ENCODE measurements around the gene MORF4L2.
A peak's percentile ranks its signal among the peaks of the same experiment; 100 is the strongest.
"Not testable (repeated sequence)": the region's sequence is repeated elsewhere in the genome, so short reads cannot be mapped to it uniquely, and the experiment has no call there.

Gene MORF4L2

DNA sequence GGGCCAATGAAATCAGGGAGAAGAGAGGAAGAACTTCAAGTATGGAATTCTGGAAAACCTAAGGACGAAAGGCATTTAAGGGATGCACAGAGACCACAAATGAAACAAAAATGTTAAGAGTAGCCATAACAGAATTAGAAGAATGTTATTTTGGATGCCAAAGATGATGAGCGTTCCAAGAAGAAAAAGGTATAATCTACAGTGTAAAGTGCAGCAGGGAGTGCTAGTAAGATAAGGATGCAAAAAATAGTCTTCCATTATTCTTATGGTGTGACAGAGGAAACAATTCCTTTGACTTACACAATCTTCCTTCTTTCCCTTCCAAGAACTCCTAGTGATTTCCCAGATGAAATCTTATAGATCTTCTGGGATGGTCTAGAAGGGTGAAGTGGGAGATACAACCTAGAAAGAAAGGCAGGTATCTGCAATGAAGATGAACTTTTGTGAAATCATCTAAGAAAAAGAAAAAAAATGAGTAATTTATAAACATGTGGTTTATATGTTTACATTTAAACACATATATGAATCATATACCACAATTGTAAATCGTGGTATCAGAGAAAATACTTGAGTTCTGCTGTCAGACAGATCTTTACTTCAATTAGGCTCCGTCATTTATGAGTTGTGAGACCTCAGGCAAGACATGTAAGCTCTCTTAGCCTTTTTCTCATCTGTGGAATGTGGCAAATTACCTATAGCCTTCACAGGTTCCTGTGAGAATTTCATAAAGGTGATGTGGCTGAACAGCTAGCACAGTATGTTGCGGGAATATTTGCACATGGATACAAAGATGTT, 8.1 kb downstream of the MORF4L2 start:
- peak in 1 of 2 experiments; percentile 38 for DNase-seq (ENCODE audit: low read depth in 2 of 2)

- no peak for DNase-seq (ENCODE audit: low read depth in 2 of 2)
Measured at GRCh38 chrX:103674531-103675454, 11.7 kb downstream of the MORF4L2 start.

DNA sequence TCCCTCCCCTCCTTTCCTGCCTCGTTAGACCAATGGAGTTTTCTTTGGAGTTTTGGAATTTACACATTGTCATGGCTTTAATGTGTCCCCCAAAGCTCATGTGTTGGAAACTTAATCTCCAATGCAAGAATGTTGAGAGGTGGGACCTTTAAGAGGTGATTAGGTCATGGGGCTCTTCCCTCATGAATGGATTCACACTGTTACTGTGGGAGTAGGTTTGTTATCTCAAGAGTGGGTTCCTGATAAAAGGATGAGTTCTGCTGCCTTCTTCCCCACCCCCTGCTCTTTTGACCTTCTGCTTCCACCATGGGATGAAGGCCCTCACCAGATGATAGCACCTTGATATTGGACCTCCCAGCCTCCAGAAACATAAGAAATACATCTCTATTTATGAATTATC, 16.8 kb downstream of the MORF4L2 start:
- no peak for DNase-seq (ENCODE audit: low read depth in 2 of 2)

DNA sequence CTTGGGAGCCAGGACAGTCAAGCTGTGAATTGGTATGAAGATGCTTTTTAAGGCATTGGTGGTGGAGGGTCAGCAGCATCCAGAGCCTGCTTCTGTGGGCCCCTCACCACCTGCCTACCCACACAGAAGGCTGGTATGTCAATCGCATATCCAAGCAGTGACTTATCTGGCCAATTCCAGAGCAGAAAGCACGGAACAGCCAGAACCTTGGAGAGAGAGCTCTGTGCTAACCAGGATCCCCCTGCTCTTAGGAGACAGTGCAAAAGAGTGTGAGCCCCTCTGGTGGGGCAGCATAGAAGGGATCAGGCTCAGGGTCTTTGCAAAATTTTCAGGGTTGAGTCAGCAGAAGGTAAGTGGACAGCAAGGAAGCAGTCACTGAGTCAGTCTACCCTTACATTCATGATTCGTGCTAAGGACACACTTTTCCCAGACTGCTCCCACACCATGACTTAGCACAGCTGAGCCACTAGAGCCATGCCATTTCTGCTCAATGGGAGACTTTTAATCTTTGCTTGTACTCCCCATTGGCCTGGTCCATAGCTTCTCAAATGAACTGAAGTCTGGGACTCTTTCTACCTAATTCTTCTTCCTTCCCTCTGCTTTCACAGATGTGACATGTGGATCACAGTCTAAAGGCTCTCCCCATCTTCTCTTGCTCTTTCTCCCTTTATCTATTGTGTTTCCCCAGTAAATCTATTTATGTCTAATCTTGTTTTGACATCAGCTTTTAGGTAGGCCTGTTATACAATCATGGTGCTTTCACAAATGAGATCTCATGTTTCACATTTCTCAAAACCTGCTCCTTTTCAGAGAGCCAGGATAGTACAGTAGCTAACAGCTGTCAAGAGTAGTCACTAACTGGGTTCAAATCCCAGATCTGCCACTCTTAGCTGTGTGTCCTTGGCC, 20.0 kb downstream of the MORF4L2 start:
- no peak for DNase-seq (ENCODE audit: low read depth in 2 of 2)

DNA sequence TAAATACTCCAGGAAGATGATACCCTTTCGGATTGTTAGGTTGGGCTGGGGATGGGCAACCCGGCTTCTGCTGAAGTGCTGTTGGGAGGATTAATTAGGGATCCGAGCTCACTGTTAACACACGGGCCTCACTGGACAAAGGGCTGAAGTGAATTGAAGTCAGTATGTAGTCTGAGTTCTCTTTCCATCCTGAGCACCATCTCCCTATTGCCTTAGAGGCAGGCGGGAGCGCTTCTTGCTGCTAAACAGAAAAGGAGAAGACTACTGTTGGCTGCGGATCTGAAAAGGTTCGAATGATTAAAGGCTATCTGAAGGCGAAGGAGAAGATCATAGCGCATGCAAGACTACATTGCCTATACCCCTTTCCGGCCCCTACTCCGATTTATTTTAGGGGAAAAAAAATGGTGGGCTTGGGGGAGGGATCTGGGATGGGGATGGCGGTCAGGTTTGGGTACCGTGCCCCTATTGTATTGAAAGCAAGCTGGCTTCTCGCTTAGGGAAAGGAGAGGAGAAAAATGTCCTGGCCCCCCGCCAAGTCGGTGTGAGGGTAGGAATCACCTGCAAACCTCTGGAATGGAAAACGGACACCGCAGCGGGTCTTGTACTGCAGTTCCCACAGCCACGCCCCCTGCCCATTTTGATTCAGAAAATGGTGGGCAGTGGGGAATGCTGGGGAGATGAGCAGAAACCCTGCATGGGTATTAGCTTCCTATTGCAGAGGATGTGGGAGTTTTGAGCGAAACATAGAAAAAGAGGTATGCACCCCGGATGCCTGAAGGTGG, 22.3 kb downstream of the MORF4L2 start:
- DNase-seq (ENCODE audit: low read depth in 2 of 2), result no peak

DNA sequence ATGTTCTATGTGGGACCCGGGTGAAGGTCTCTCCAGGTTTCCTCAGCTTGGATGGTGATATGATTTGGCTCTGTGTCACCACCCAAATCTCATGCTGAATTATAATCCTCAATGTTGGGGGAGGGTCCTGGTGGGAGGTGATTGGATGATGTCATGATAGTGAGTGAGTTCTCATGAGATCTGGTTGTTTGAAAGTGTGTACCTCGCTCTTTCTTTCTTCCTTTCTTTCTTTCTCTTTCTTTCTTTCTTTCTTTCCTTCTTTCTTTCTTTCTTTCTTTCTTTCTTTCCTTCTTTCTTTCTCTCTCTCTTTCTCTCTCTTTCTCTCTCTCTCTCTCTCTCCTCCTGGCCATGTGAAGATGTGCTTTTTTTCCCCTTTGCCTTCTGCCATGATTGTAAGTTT, 27.0 kb downstream of the MORF4L2 start:
- DNase-seq (ENCODE audit: low read depth in 2 of 2), result not testable (repeated sequence)

DNA sequence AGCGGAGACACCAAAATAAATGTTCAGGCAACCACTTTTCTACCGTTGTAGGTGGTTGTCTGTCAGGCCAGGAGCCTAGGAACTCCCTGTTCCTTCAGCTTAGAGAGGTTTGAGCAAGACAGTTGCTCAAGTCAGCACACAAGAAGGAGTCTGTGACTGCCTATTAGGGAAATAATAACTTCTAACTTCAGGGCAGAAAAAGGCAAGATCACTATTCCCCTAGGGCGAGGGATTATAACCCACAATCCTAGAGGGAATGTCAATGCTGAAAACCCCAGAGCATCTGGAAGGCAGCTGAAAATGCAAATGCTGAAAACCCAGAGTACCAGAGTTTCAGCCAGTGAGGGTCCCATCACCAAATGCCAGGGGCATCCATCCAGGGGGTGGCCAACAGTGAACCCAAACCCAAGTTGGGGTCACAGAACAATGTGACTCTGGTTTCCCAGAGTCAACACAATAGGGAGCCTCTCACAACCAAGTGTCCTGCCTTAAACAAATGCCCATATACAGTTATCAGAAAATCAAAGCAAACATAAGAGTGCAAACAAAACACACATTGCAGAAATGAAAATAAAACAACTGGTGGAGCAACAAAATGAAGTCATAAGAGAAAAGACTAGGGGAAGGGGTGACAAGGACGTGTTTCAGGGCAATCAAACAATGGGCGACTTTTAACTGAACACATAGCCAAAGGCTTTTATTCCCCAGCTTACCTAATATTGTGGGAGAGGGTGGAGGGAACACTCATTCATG, 27.6 kb downstream of the MORF4L2 start:
- DNase-seq (ENCODE audit: low read depth in 2 of 2), result no peak

GRCh38 chrX:103657066-103657465, 29.4 kb downstream of the MORF4L2 start:
- not testable (repeated sequence) for DNase-seq (ENCODE audit: low read depth in 2 of 2)

- DNase-seq (ENCODE audit: low read depth in 2 of 2), result no peak
Measured at GRCh38 chrX:103656617-103657016, 29.9 kb downstream of the MORF4L2 start.

DNA sequence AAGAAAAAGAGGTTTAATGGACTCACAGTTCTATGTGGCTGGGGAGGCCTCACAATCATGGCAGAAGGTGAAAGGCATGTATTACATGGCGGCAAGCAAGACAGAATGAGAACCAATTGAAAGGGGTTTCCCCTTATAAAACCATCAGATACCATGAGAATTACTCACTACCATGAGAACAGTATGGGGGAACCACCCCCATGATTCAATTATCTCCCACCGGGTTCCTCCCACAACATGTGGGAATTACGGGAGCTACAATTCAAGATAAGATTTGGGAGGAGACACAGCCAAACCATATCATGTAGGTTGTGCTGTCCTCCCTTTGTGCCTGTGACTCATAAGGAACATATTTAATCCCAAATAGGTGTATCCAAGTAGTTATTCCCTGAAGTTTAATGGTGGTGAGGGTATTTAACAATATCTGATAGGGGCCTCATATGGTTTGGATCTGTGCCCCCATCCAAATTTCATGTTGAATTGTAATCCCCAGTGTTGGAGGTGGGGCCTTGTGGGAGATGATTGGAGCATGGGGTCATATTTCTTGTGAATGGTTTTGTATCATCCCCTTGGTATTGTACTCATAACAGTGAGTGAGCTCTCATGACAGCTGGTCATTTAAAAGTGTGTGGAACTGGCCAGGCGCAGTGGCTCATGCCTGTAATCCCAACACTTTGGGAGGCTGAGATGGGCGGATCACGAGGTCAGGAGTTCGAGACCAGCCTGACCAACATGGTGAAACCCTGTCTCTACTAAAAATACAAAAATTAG, 31.1 kb downstream of the MORF4L2 start:
- DNase-seq (ENCODE audit: low read depth in 2 of 2), result not testable (repeated sequence)

- DNase-seq (ENCODE audit: low read depth in 2 of 2), result no peak
Measured at GRCh38 chrX:103651151-103651773, 35.2 kb downstream of the MORF4L2 start.

DNA sequence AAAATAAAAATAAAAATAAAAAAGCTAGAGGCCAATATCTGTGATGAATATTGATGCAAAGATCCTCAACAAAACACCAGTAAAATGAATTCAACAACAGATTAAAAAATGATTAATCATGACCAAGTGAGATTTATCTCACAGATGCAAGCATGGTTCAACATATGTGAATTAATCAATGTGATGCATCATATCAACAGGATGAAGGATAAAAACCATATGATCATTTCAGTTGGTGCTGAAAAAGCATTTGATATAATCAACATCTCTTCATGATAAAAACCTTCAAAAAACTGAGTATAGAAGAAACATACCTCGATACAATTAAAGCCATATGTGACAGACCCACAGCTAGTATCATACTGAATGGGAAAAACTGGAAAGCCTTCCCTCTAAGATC, 38.9 kb downstream of the MORF4L2 start:
- DNase-seq (ENCODE audit: low read depth in 2 of 2), result no peak

- DNase-seq (ENCODE audit: low read depth in 2 of 2), result no peak
Measured at GRCh38 chrX:103644125-103644524, 42.4 kb downstream of the MORF4L2 start.

- DNase-seq (ENCODE audit: low read depth in 2 of 2), result no peak
Measured at GRCh38 chrX:103640401-103641155, 45.9 kb downstream of the MORF4L2 start.

DNA sequence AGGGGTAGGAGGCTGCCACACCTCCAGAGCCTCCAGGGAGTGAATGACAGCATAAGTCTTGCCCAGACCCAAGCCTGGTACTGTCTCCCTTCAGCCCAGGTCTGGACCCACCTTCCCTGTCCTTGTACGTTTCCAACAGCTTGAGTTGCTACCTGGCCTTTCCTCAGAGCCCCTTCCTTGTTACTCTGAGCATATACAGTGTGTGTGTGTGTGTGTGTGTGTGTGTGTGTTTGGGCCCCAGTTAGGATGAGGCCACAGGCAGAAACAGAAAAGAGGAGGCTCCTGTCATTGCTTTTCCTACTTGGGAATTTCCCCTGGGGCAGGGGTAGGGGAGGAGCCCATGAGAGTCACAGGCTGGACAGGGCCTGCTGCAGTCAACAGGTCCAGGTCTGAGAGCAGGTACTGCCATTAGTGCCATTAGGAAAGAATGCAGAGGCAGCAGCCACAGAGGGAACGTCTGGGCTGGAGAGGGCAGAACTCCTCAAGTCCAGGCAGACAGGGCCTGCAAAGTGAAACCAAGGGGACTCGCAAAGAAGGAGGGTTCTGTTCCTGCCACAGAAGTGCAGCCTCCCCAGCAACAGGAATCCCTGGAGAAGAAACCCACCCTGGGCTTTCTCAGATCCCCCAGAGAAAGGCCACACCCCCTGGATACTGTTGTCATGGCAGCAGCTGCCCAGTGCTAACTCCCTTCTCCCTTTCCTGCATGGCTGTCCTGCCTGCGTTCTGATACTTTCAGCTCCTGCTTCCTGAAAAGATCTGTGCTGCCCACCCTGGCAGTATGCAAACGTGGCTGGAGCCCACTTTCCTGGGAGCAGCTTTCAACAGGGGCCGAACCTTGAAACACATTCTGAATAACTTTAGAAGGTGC, 47.8 kb downstream of the MORF4L2 start:
- not testable (repeated sequence) for DNase-seq (ENCODE audit: low read depth in 2 of 2)

DNA sequence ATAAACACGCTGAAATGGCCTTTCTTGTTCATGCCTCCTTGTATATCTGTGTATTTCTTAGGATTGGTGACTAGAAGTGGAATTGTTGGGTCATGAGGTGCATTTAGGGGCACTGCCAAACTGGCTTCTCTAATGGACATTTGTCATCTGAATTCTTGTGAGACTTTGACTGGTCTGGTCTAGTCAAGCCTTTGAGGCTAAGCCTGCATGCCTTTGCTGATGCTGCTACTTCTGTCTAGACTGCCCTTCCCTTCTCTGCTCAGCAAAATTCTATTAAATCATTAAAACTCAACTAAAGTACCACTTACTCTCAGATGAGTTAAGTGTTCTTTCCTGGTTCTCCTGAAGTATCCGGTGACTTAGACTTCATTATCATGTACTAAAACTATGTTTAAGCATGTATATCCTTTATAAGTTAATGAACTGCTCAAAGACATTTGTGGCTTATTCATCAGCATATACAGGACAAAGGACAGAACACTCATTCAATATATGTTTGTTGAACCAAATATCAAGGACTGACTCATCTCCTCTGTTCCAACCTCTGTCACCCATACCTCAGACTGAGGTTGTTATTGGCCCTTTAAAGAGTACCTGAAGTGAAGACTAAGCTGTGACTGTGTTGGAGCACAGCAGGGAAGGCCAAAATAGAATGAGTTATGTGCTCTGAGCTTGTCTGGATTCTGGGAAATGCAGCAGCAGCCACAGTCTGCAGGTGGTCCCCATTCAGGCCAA, 48.7 kb downstream of the MORF4L2 start:
- no peak for DNase-seq (ENCODE audit: low read depth in 2 of 2)

- DNase-seq (ENCODE audit: low read depth in 2 of 2), result no peak
Measured at GRCh38 chrX:103635436-103635835, 51.1 kb downstream of the MORF4L2 start.

All from fibroblast of skin of left biceps (primary cell).